Retina (tissue), 1 donor: Measurements from ENCODE around the gene EEPD1.
A peak's percentile ranks its signal among the peaks of the same experiment; 100 is the strongest.
"Not testable (repeated sequence)": the region's sequence is repeated elsewhere in the genome, so short reads cannot be mapped to it uniquely, and the experiment has no call there.

ENCODE experiments used
- DNase-seq: peaks from one replicate; pipeline ENCODE4 v3.0.0-alpha.2; 2016

Gene EEPD1

DNA sequence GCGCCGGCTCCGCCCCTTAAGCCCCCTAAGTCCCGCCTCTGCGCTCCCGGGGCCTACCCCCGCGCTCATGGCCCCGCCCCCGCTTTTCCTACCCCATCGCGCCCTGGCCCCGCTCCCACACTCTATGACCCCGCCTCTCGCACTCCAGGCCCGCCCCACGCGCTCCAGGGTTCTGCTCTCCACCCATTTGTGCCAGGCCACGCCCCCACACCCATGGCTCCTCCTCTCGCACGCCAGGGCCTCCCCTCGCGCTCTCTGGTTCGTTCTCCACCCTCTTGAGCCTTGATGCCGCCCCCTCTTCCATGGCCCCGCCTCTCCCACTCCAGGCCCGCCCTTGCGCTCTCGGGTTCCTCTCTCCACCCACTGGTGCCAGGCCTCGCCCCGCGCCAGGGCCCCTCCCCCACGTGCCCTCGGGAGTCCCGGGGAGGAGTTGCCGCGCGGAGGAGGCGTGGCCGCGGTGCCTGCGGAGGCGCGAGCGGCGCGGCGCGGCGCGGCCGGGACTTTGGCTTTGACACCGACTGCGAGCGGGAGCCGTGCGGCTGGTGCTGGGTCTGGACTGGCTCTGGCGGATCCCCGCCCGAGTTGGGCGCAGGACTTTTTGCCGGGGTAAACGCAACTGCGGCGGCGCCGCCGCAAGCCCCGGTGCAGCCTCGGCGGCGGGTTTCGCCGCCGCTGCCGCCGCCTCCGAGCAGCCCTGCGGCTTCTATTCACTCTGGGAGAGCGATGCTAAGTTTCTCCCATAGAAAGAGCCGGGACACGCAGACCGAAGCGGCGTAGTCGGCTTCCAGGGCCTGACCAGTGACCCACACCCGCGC lies at the start of gene EEPD1:
EEPD1 (plus strand) TSS at position 499 of the 815 bp plus-strand sequence. CDS start 1,071 bp downstream, outside the sequence.
- peak; percentile 99 for DNase-seq

DNA sequence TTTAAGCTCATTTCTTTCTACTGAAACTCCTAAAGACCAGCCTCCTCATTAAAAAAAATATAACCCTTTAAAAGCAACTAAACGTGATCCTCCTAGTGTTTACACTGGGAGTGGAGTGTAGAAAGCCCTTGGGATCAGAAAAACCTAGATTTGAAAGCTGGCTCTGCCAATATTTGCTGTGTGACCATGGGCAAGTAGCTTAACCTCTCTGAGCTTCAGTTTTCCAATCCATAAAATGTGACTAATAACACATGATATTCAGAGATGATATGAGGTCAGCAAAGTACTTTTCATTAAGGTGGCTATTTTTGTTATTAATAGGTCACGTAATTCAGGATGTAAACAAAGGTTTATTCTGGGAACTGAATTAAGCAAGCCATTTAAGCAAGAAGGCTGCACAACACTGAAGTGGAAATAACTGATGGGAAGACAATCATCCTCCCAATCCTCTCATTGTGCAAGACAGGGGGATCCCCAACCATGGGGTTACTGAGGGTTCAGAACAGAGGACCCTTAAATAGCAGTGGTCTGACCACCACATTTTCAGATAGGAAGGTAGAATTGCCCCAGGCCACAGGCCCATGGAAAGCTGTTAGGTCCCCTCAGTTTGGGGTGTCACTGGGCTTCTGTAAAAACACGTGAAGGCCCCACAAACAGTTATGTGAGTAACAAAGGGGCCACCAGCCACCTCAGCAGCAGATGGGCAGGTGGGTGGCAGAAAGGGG lies 49.1 kb upstream of the EEPD1 start:
- no peak for DNase-seq

GRCh38 chr7:36106972-36107908 lies 45.8 kb upstream of the EEPD1 start:
- not testable (repeated sequence) for DNase-seq

DNA sequence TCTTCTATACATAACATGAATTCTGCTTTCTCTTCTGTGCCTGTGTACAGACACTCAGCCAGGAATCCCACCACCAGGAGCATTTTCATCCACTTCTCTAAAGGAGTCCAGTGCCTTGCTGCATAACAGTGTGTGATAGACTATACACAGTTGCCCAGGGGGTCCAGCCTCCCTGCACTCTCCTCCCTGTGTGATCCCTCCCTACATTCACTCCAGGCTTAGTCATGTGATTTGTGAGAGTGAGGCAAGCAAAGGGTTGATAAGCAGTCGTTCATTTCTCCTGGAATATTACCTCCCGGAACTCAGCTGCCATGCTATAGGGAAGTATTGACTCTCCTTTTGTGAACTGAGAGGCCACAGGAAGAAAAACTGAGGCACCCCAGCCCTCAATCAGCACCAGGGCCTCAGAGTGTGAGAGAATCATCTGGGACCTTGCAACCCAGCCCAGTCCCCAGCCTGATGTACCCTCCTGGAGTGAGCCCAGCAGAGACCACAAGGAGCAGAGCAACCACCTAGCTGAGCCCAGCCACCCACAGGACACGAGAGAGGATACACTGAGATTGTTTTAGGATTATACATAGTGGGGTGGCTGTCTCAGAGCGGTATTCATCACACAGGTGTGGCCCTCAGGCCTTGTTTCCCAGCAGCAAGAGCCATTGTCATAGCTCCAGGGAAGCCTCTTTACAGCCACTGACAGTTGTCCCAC lies 45.0 kb upstream of the EEPD1 start:
- DNase-seq, result no peak

DNA sequence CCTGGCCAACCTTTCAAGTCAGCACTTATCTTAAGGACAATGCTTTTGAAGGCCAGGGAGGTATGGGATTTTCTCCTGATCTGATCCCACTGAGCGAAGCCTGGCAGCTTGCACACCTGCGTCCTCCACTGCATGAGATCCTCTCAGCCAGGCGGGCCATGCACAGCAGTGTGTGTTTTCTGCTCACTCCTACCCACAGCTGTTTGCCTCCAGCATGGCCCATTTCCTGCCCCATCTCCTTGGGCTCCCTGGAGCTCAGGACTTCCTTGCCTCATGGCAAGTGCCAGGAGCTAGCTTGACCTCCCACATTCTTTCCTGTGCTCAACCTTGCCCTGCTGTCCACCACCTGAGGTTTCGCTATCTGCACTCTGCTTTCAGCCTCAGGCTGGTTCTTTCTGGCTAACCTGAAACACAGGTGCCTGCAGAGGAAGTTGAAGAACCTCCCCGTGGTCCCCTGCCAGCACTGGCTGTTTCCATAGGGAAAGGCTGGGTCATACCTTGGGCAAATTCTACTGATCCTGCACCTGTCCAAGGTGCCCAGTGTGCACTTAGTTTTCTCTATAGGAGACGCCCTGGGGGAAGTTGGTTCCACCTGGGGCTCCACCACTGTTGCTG lies 43.9 kb upstream of the EEPD1 start:
- DNase-seq, result peak; percentile 14

DNA sequence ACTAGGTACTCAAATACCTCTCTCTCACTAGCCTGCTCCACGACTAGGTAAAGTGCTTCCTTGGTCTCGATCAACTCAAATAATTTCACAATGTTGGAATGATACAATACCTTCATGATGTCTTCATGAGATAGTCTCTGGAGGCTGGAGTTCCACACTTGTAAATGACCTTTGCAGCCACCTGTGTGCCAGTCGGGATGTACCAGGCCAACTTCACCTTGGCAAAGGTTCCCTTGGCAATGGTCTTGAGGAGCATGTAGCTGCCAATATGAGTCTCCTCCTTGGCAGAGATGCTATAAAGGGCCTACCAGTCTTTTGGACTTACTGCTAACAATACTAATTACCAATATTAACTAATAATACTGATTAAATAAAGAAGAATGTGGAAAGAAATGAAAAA lies 42.5 kb upstream of the EEPD1 start:
- no peak for DNase-seq

DNA sequence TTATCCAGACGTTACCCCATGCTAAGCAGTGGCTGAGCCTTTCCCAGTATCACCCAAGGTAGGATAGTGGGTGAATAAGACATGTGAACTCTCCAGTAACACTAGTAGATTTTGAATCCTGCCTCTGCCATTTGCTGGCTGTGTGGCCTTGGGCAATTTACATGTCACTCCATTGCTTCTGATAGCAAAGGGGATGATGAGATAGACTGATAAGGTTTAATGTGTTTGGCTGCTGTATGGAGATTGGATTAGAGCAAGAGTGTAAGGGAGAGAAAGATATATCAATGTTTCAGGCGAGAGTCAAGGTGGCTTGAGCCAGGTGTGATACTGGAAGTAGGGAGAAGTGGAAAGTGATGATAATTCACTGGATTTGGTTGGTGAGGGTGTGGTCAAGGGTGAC lies 40.1 kb upstream of the EEPD1 start:
- DNase-seq, result no peak

DNA sequence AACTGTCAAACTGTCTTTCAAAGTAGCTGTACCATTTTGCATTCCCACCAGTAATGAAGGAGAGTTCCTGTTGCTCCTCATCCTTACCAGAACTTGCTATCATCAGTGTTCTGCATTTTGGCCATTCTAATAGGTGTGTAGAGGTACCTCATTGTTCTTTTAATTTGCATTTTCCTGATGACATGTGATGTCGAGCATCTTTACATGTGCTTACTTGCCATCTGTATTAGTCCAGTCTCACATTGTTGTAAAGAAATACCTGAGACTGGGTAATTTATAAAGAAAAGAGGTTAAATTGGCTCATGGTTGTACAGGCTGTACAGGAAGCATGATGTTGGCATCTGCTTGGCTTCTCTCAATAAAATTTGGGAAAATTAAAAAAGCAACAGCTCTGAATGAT lies 38.7 kb upstream of the EEPD1 start:
- DNase-seq, result no peak

- no peak for DNase-seq
Observed at GRCh38 chr7:36115448-36116321, 37.4 kb upstream of the EEPD1 start.

- no peak for DNase-seq
Observed at GRCh38 chr7:36116347-36117202, 36.5 kb upstream of the EEPD1 start.

- no peak for DNase-seq
Observed at GRCh38 chr7:36117203-36117840, 35.7 kb upstream of the EEPD1 start.

DNA sequence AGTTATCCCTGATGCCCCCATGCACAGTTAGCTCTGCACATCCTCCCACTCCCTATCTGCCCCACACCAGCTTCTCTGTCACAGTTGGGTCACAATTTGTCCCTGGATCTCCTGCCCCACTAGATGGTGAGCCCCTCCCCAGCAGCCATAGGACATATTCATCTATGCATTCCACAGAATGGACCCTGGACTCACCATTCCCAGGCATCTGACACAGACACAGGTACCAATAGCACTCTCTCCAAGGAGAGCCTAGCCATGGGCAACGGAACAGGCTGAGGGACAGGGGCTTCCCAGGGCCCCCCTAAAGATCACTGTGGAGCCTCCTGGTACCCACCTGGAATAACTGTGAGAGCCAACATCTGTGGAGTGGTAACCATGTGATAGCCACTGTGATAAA lies 34.7 kb upstream of the EEPD1 start:
- no peak for DNase-seq

GRCh38 chr7:36119005-36119706 lies 33.9 kb upstream of the EEPD1 start:
- DNase-seq, result no peak

DNA sequence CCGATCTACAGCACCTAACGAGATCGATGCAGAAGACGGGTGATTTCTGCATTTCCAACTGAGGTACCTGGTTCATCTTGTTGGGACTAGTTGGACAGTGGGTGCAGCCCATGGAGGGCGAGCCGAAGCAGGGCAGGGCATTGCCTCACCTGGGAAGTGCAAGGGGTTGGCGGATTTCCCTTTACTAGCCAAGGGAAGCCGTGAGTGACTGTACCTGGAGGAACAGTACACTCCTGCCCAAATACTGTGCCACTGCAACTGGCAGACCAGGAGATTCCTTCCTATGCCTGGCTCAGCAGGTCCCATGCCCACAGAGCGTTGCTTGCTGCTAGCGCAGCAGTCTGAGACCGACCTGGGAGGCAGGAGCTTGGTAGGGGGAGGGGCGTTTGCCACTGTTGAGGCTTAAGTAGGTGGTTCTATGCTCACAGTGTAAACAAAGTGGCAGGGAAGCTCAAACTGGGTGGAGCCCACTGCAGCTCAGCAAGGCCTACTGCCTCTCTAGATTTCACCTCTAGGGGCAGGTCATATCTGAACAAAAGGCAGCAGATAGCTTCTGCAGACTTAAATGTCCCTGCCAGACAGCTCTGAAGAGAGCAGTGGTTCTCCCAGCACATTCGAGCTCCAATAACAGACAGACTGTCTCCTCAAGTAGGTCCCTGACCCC lies 32.9 kb upstream of the EEPD1 start:
- DNase-seq, result not testable (repeated sequence)

- not testable (repeated sequence) for DNase-seq
Observed at GRCh38 chr7:36125630-36126029, 27.4 kb upstream of the EEPD1 start.

DNA sequence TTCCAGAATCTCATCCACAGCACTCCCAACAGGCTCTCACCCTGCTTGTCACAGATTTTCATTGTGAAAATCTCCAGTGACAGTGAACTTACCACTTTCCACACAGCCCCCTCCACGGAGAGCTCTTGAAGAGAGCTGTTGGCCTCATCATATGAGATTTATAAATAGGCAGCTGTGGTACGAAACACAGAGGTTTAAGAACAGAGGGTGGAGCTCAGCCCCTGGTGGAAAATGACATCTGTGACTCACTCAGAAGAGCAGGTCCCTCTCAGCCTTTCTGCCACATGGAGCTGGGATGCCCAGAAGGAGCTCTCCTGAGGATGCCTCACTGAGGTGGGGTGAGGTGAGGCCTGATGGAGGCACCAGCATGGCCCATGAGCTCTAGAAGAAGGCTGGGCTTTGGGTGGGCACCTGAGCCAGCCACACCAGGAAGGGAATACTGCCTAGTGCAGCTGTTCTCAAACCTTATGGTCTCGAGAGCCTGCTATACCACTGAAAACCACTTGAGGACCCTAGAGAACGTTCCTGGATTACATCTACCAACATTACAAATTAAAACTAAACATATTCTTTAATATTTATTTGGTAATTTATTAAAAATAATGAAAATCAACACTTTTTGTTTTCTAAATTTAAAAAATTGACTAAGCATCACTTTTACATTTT lies 25.8 kb upstream of the EEPD1 start:
- no peak for DNase-seq

- DNase-seq, result no peak
Observed at GRCh38 chr7:36128448-36129047, 24.5 kb upstream of the EEPD1 start.
